ENCODE measurements around the gene MYO16.

The MYO16 gene

DNA sequence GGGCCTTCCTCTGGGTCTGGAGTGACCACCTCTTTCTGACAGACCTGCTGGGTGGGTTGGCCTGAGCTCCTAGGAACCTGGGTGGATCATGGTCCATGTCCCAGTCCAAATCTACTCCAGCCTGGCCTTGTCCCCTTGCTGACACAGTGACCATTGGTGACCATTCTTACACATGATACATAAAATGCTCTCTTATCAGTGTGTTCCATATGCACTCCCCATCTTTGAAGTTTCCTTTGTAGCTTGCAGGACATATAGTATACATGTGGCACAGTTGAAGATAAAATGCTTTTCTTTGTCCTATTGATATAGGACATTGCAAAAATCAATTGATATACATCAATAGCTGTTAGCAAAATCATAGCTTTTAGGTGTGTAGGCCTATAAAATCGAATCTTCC lies 291.8 kb downstream of the MYO16 start:
- Histone ChIP-seq H3K9ac (ENCODE audit: low read length) (no peak overlapping the region), H3K27me3 (ENCODE audit: control insufficient read depth in 1 of 2, insufficient read depth in 1 of 2, low read length in 2 of 2) (no peaks in the 10 kb centered on the region), H3K9me3 (ENCODE audit: control insufficient read depth, low read length) (no peaks in the 10 kb centered on the region), H4K91ac (ENCODE audit: low read length) (no peak overlapping the region), H2BK12ac (ENCODE audit: low read length in 2 of 2) (no peak overlapping the region), H2BK15ac (ENCODE audit: low read depth, poor library complexity, severe bottlenecking) (no peak overlapping the region), H2BK120ac (ENCODE audit: low read depth, low read length) (no peak overlapping the region), H3K14ac (ENCODE audit: low read length in 2 of 2) (no peak overlapping the region), H3K4ac (ENCODE audit: low read depth in 1 of 2, low read length in 2 of 2) (no peak overlapping the region), H3K4me3 (ENCODE audit: insufficient read depth in 1 of 2, low read depth in 1 of 2, low read length in 2 of 2) (no peak overlapping the region), H3K79me1 (replicated peaks; ENCODE audit: low read length, poor library complexity, severe bottlenecking) (no peaks in the 10 kb centered on the region), H3K18ac (ENCODE audit: low read depth in 1 of 2, low read length in 2 of 2) (no peak overlapping the region), H3K4me2 (ENCODE audit: low read length, poor library complexity, severe bottlenecking) (no peak overlapping the region), H2AK5ac (ENCODE audit: low read length, severe bottlenecking) (no peak overlapping the region), H3K27ac (ENCODE audit: low read length, poor library complexity, severe bottlenecking) (no peak overlapping the region), H3K23ac (ENCODE audit: low read length in 2 of 2) (no peak overlapping the region), H4K8ac (ENCODE audit: low read length) (no peak overlapping the region), H2BK5ac (ENCODE audit: low read depth, low read length, poor library complexity, severe bottlenecking) (no peak overlapping the region), H3K4me1 (ENCODE audit: control insufficient read depth, insufficient read depth, low read depth, low read length) (peaks cover 5% of the 10 kb centered on the region), H2AFZ (ENCODE audit: low read depth, low read length) (no peak overlapping the region), H3K36me3 (ENCODE audit: control insufficient read depth in 1 of 2, insufficient read depth in 2 of 2, low read depth in 1 of 2, low read length in 2 of 2) (no peaks in the 10 kb centered on the region)
- DNase-seq = no peak
- 67% methylated on average over 1 of the region's 1 CpG for WGBS

DNA sequence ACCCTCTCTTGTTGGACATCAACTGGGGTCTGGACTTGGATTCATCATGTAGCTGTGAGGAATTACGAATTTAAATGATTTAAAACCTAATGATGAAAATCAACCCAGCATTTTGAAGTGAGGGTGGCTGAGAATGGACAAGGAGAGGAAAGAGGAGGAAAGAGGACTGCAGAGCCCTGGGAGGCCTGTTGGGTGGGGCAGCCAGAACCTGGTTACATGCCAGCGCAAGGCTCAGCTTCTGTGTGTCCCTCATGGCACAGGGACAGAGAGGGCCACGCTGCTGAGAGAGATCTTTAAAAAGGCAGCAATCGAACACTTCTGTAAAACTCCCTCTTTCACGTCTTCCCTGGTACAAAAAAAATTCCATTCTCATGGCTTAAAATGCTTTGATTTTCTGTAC lies 292.7 kb downstream of the MYO16 start:
- WGBS = 96% methylated on average over 2 of the region's 5 CpGs

GRCh38 chr13:108923386-108924047 lies 294.1 kb downstream of the MYO16 start:
- H2BK12ac ChIP-seq (ENCODE audit: low read length in 2 of 2) = no peak overlapping the region
- no peaks in the 10 kb centered on the region for H3K79me1 ChIP-seq (replicated peaks; ENCODE audit: low read length, poor library complexity, severe bottlenecking)
- H3K23ac ChIP-seq (ENCODE audit: low read length in 2 of 2) = no peak overlapping the region
- no peaks in the 10 kb centered on the region for H3K36me3 ChIP-seq (ENCODE audit: control insufficient read depth in 1 of 2, insufficient read depth in 2 of 2, low read depth in 1 of 2, low read length in 2 of 2)
- no peak overlapping the region for H4K91ac ChIP-seq (ENCODE audit: low read length)
- 95% methylated on average over 15 of the region's 15 CpGs for WGBS
- H3K4me1 ChIP-seq (ENCODE audit: control insufficient read depth, insufficient read depth, low read depth, low read length) = no peaks in the 10 kb centered on the region
- H3K4me3 ChIP-seq (ENCODE audit: insufficient read depth in 1 of 2, low read depth in 1 of 2, low read length in 2 of 2) = no peak overlapping the region
- H3K4ac ChIP-seq (ENCODE audit: low read depth in 1 of 2, low read length in 2 of 2) = no peak overlapping the region
- no peak overlapping the region for H2AK5ac ChIP-seq (ENCODE audit: low read length, severe bottlenecking)
- no peak overlapping the region for H2BK15ac ChIP-seq (ENCODE audit: low read depth, poor library complexity, severe bottlenecking)
- no peak overlapping the region for H3K27ac ChIP-seq (ENCODE audit: low read length, poor library complexity, severe bottlenecking)
- no peak overlapping the region for H2AFZ ChIP-seq (ENCODE audit: low read depth, low read length)
- H3K27me3 ChIP-seq (ENCODE audit: control insufficient read depth in 1 of 2, insufficient read depth in 1 of 2, low read length in 2 of 2) = no peaks in the 10 kb centered on the region
- H2BK120ac ChIP-seq (ENCODE audit: low read depth, low read length) = no peak overlapping the region
- H4K8ac ChIP-seq (ENCODE audit: low read length) = no peak overlapping the region
- no peak overlapping the region for H2BK5ac ChIP-seq (ENCODE audit: low read depth, low read length, poor library complexity, severe bottlenecking)
- no peak for DNase-seq
- peak overlapping the region; percentile 21 for H3K9ac ChIP-seq (ENCODE audit: low read length)
- no peak overlapping the region for H3K4me2 ChIP-seq (ENCODE audit: low read length, poor library complexity, severe bottlenecking)
- H3K9me3 ChIP-seq (ENCODE audit: control insufficient read depth, low read length) = no peaks in the 10 kb centered on the region
- no peak overlapping the region for H3K14ac ChIP-seq (ENCODE audit: low read length in 2 of 2)
- no peak overlapping the region for H3K18ac ChIP-seq (ENCODE audit: low read depth in 1 of 2, low read length in 2 of 2)

More for the DNA sequence above, 292.7 kb downstream of the MYO16 start:
- H2AK5ac ChIP-seq (ENCODE audit: low read length, severe bottlenecking) = no peak overlapping the region
- H3K27me3 ChIP-seq (ENCODE audit: control insufficient read depth in 1 of 2, insufficient read depth in 1 of 2, low read length in 2 of 2) = no peaks in the 10 kb centered on the region
- no peak overlapping the region for H3K18ac ChIP-seq (ENCODE audit: low read depth in 1 of 2, low read length in 2 of 2)
- no peaks in the 10 kb centered on the region for H3K9me3 ChIP-seq (ENCODE audit: control insufficient read depth, low read length)
- H3K36me3 ChIP-seq (ENCODE audit: control insufficient read depth in 1 of 2, insufficient read depth in 2 of 2, low read depth in 1 of 2, low read length in 2 of 2) = no peaks in the 10 kb centered on the region
- H3K9ac ChIP-seq (ENCODE audit: low read length) = no peak overlapping the region
- H2AFZ ChIP-seq (ENCODE audit: low read depth, low read length) = no peak overlapping the region
- no peak overlapping the region for H3K4me3 ChIP-seq (ENCODE audit: insufficient read depth in 1 of 2, low read depth in 1 of 2, low read length in 2 of 2)
- H4K8ac ChIP-seq (ENCODE audit: low read length) = no peak overlapping the region
- no peak overlapping the region for H2BK120ac ChIP-seq (ENCODE audit: low read depth, low read length)
- no peak overlapping the region for H4K91ac ChIP-seq (ENCODE audit: low read length)
- no peak overlapping the region for H2BK15ac ChIP-seq (ENCODE audit: low read depth, poor library complexity, severe bottlenecking)
- no peak for DNase-seq
- H2BK5ac ChIP-seq (ENCODE audit: low read depth, low read length, poor library complexity, severe bottlenecking) = no peak overlapping the region
- no peak overlapping the region for H3K14ac ChIP-seq (ENCODE audit: low read length in 2 of 2)
- H2BK12ac ChIP-seq (ENCODE audit: low read length in 2 of 2) = no peak overlapping the region
- no peak overlapping the region for H3K4ac ChIP-seq (ENCODE audit: low read depth in 1 of 2, low read length in 2 of 2)
- peaks cover 2% of the 10 kb centered on the region for H3K4me1 ChIP-seq (ENCODE audit: control insufficient read depth, insufficient read depth, low read depth, low read length)
- no peak overlapping the region for H3K27ac ChIP-seq (ENCODE audit: low read length, poor library complexity, severe bottlenecking)
- no peak overlapping the region for H3K23ac ChIP-seq (ENCODE audit: low read length in 2 of 2)
- no peak overlapping the region for H3K4me2 ChIP-seq (ENCODE audit: low read length, poor library complexity, severe bottlenecking)
- H3K79me1 ChIP-seq (replicated peaks; ENCODE audit: low read length, poor library complexity, severe bottlenecking) = no peaks in the 10 kb centered on the region

GRCh38 chr13:108924134-108924533 lies 294.7 kb downstream of the MYO16 start:
- DNase-seq = peak; percentile 81
- Histone ChIP-seq H3K27ac (ENCODE audit: low read length, poor library complexity, severe bottlenecking) (no peak overlapping the region), H3K4me3 (ENCODE audit: insufficient read depth in 1 of 2, low read depth in 1 of 2, low read length in 2 of 2) (no peak overlapping the region), H3K14ac (ENCODE audit: low read length in 2 of 2) (no peak overlapping the region), H2AFZ (ENCODE audit: low read depth, low read length) (no peak overlapping the region), H3K9ac (ENCODE audit: low read length) (no peak overlapping the region), H3K9me3 (ENCODE audit: control insufficient read depth, low read length) (no peaks in the 10 kb centered on the region), H2AK5ac (ENCODE audit: low read length, severe bottlenecking) (no peak overlapping the region), H3K27me3 (ENCODE audit: control insufficient read depth in 1 of 2, insufficient read depth in 1 of 2, low read length in 2 of 2) (no peaks in the 10 kb centered on the region), H2BK12ac (ENCODE audit: low read length in 2 of 2) (no peak overlapping the region), H3K4me1 (ENCODE audit: control insufficient read depth, insufficient read depth, low read depth, low read length) (no peaks in the 10 kb centered on the region), H2BK15ac (ENCODE audit: low read depth, poor library complexity, severe bottlenecking) (no peak overlapping the region), H3K4ac (ENCODE audit: low read depth in 1 of 2, low read length in 2 of 2) (no peak overlapping the region), H3K4me2 (ENCODE audit: low read length, poor library complexity, severe bottlenecking) (no peak overlapping the region), H3K23ac (ENCODE audit: low read length in 2 of 2) (no peak overlapping the region), H4K91ac (ENCODE audit: low read length) (no peak overlapping the region), H2BK5ac (ENCODE audit: low read depth, low read length, poor library complexity, severe bottlenecking) (no peak overlapping the region), H3K79me1 (replicated peaks; ENCODE audit: low read length, poor library complexity, severe bottlenecking) (no peaks in the 10 kb centered on the region), H4K8ac (ENCODE audit: low read length) (peak overlapping the region; percentile 47), H3K18ac (ENCODE audit: low read depth in 1 of 2, low read length in 2 of 2) (no peak overlapping the region), H3K36me3 (ENCODE audit: control insufficient read depth in 1 of 2, insufficient read depth in 2 of 2, low read depth in 1 of 2, low read length in 2 of 2) (no peaks in the 10 kb centered on the region), H2BK120ac (ENCODE audit: low read depth, low read length) (no peak overlapping the region)
- WGBS = 77% methylated on average over 5 of the region's 5 CpGs
